Measurements from ENCODE around the gene XRCC6. TPM values are rescaled to one million over a fixed set of nuclear protein-coding genes. Genes with fewer than 3 reads are reported as not detected.
A peak's percentile ranks its signal among the peaks of the same experiment; 100 is the strongest.

Gene XRCC6
- total and polyA plus RNA-seq, 9 of the 15 experiments (the other 6 are each of a cell fraction or from before 2014, with no cell fraction given): 151 to 440 (median 318) TPM

- TF ChIP-seq STAT5A (IDR thresholded peaks at IDR 0.05; ENCODE audit: borderline replicate concordance, low read length) (no peak), ZNF384 (IDR thresholded peaks at IDR 0.05; ENCODE audit: low read depth, low read length) (peak; percentile 60; the same call in 1 of the 2 replicates), SIN3B (IDR thresholded peaks at IDR 0.05; ENCODE audit: low read depth) (no peak), POLR2A (conservative IDR thresholded peaks at IDR 0.05) (no peak), PCBP1 (IDR thresholded peaks at IDR 0.05; ENCODE audit: low read depth, low read length, poor library complexity, severe bottlenecking) (no peak), LEF1 (IDR thresholded peaks at IDR 0.05) (no peak), HDAC1 (IDR thresholded peaks at IDR 0.05) (no peak), HDAC6 (IDR thresholded peaks at IDR 0.05; ENCODE audit: low read depth, low read length) (no peak), FOXA1 (IDR thresholded peaks at IDR 0.05; ENCODE audit: borderline replicate concordance) (no peak), ZZZ3 (IDR thresholded peaks at IDR 0.05) (no peak), PRDM10 (IDR thresholded peaks at IDR 0.05; ENCODE audit: partially characterized antibody) (no peak), ADNP (tag; IDR thresholded peaks at IDR 0.05) (no peak), MTA3 (IDR thresholded peaks at IDR 0.05; ENCODE audit: borderline replicate concordance) (no peak), ETV1 (tag; conservative IDR thresholded peaks at IDR 0.05; ENCODE audit: low read depth) (no peak), TCF15 (CRISPR knock-in tag; IDR thresholded peaks at IDR 0.05) (no peak), MLLT1 (IDR thresholded peaks at IDR 0.05) (no peak), PKNOX1 (IDR thresholded peaks at IDR 0.05) (no peak), STAT5B (CRISPR knock-in tag; IDR thresholded peaks at IDR 0.05) (no peak), ZBTB2 (IDR thresholded peaks at IDR 0.05) (no peak), JUND (IDR thresholded peaks at IDR 0.05; ENCODE audit: borderline replicate concordance, low read depth, low read length) (no peak), JUND (tag; IDR thresholded peaks at IDR 0.05; ENCODE audit: borderline replicate concordance, low read depth, low read length) (no peak; the same call in 2 of the 3 replicates), ZFX (CRISPR knock-in tag; IDR thresholded peaks at IDR 0.05) (peak; percentile 20; the same call in 1 of the 2 replicates), TAF1 (IDR thresholded peaks at IDR 0.05; ENCODE audit: control insufficient read depth, extremely low read depth, insufficient read depth, low read length, severe bottlenecking) (no peak)
These were observed 44.2 kb upstream of the XRCC6 start (continued) for GRCh38 chr22:41576877-41577276.

Data from K562 (cell line).